CD14-positive monocyte (primary cell): ENCODE results near the gene TBL1XR1. TPM values are rescaled to one million over a fixed set of nuclear protein-coding genes. Genes with fewer than 3 reads are reported as not detected.

Experiments
- DNase-seq, 3 donors: peaks; one replicate each; pipeline ENCODE4 v3.0.0-alpha.2; 2011 to 2022
- H2AFZ ChIP-seq: 2 replicates; pipeline ENCODE4 v1.6.0; 2012; ENCODE audit warnings: mild to moderate bottlenecking, low read depth, low read length, inconsistent platforms; ENCODE audit not compliant: insufficient read depth, poor library complexity, severe bottlenecking
- H3K27ac ChIP-seq, 2 donors: 1 replicate in 1 of 2; 2 replicates in 1 of 2; pipeline ENCODE4 v1.5.1; 2012 to 2013; ENCODE audit warnings: low read length in 2 of 2, control low read depth in 1 of 2, inconsistent platforms in 1 of 2, low read depth in 1 of 2, mild to moderate bottlenecking in 1 of 2
- H3K27me3 ChIP-seq, 2 donors: one replicate each; pipeline versions ENCODE4 v1.6.0 to v1.6.1; 2011 to 2013; ENCODE audit warnings: low read length in 2 of 2; ENCODE audit not compliant: control insufficient read depth in 2 of 2, insufficient read depth in 2 of 2
- H3K36me3 ChIP-seq, 2 donors: replicated peaks in 1 of 2; 1 replicate in 1 of 2; 2 replicates in 1 of 2; pipeline versions ENCODE4 v1.5.1 to v1.6.1; 2012 to 2013; ENCODE audit warnings: low read length in 2 of 2, control low read depth in 1 of 2, inconsistent platforms in 1 of 2, mild to moderate bottlenecking in 1 of 2; ENCODE audit not compliant: insufficient read depth in 2 of 2, control insufficient read depth in 1 of 2
- H3K4me1 ChIP-seq, 2 donors: 1 replicate in 1 of 2; 2 replicates in 1 of 2; pipeline versions ENCODE4 v1.5.1 to v1.6.1; 2012 to 2013; ENCODE audit warnings: low read length in 2 of 2, control low read depth in 1 of 2, inconsistent platforms in 1 of 2, mild to moderate bottlenecking in 1 of 2, moderate library complexity in 1 of 2; ENCODE audit not compliant: insufficient read depth in 2 of 2, control insufficient read depth in 1 of 2
- H3K4me2 ChIP-seq: replicated peaks from 2 replicates; pipeline ENCODE3; 2012; ENCODE audit warnings: low read length, moderate library complexity, mild to moderate bottlenecking; ENCODE audit not compliant: poor library complexity, severe bottlenecking; ENCODE audit errors: extremely low read depth
- H3K4me3 ChIP-seq, 3 experiments: fragments of 200-600 bp in 1 of 3; sonication (generic) in 1 of 3; replicated peaks in 1 of 3; 1 replicate in 2 of 3; 2 replicates in 1 of 3; pipeline ENCODE4 v1.5.1; 2011 to 2013; ENCODE audit warnings: low read length in 3 of 3, mild to moderate bottlenecking in 3 of 3, control low read depth in 2 of 3, low read depth in 2 of 3, inconsistent platforms in 1 of 3, moderate library complexity in 1 of 3
- H3K79me2 ChIP-seq: 2 replicates; pipeline ENCODE4 v1.6.0; 2012; ENCODE audit warnings: mild to moderate bottlenecking, control low read depth, inconsistent platforms, low read length, moderate library complexity; ENCODE audit not compliant: insufficient read depth
- H3K9ac ChIP-seq: 2 replicates; pipeline ENCODE4 v1.6.0; 2017; ENCODE audit warnings: low read length, mild to moderate bottlenecking; ENCODE audit not compliant: insufficient read depth, poor library complexity, severe bottlenecking
- H3K9me3 ChIP-seq, 2 donors: replicated peaks in 1 of 2; 1 replicate in 1 of 2; 2 replicates in 1 of 2; pipeline versions ENCODE4 v1.5.1 to v1.6.1; 2012 to 2013; ENCODE audit warnings: low read length in 2 of 2, control low read depth in 1 of 2; ENCODE audit not compliant: control insufficient read depth in 1 of 2, insufficient read depth in 1 of 2
- H4K20me1 ChIP-seq: 2 replicates; pipeline ENCODE4 v1.6.0; 2012; ENCODE audit warnings: mild to moderate bottlenecking, low read length, control low read depth, moderate library complexity; ENCODE audit not compliant: insufficient read depth
- H3K27ac Mint-ChIP-seq, 7 donors: one replicate each; pipeline ENCODE4 v1.8.0; 2020; ENCODE audit warnings: mild to moderate bottlenecking in 7 of 7, mixed read lengths in 7 of 7, moderate library complexity in 6 of 7, inconsistent platforms in 2 of 7
- H3K27me3 Mint-ChIP-seq, 3 donors: one replicate each; pipeline ENCODE4 v1.8.0; 2021 to 2022; ENCODE audit warnings: low read depth in 3 of 3, mild to moderate bottlenecking in 3 of 3, mixed read lengths in 3 of 3, moderate library complexity in 3 of 3, inconsistent platforms in 1 of 3
- H3K36me3 Mint-ChIP-seq, 2 donors: one replicate each; pipeline ENCODE4 v1.8.0; 2020; ENCODE audit warnings: mixed read lengths in 2 of 2, inconsistent platforms in 1 of 2, mild to moderate bottlenecking in 1 of 2
- H3K4me1 Mint-ChIP-seq: one replicate; pipeline ENCODE4 v1.8.0; 2020; ENCODE audit warnings: mild to moderate bottlenecking, mixed read lengths
- H3K4me3 Mint-ChIP-seq, 2 donors: one replicate each; pipeline ENCODE4 v1.8.0; 2020; ENCODE audit warnings: mild to moderate bottlenecking in 2 of 2, mixed read lengths in 2 of 2, moderate library complexity in 1 of 2
- H3K9me3 Mint-ChIP-seq, 7 donors: one replicate each; pipeline ENCODE4 v1.8.0; 2020 to 2022; ENCODE audit warnings: mixed read lengths in 7 of 7, mild to moderate bottlenecking in 6 of 7, moderate library complexity in 6 of 7, inconsistent platforms in 2 of 7
- WGBS: methylation state at CpG from one replicate; pipeline ENCODE4 v1.1.5; 2013; ENCODE audit warnings: missing lambda C conversion rate; ENCODE audit not compliant: insufficient coverage; 5-methylcytosine and 5-hydroxymethylcytosine counted together
- intact Hi-C, 2 donors: fragments of 100-400 bp; cut with micrococcal nuclease; formaldehyde crosslinking; loops; one replicate each; pipeline versions ENCODE4 v1.15.0 to v1.15.1; 2023
- polyA plus RNA-seq, 3 donors: library from polyadenylated mRNA; depleted of rRNA in 1 of 3; unstranded in 2 of 3; stranded (reverse) in 1 of 3; fragments of 300-500 nt in 2 of 3; fragments of >200 nt in 1 of 3; fragmentation: Illumina TruSeq in 2 of 3; gene quantifications; 1 replicate in 2 of 3; 2 replicates in 1 of 3; pipeline ENCODE4 v1.2.3, GENCODE V29; 2012 to 2021
- TF ChIP-seq, protein P1 (sequence below): fragments of 200-600 bp; IDR thresholded peaks from one replicate; pipeline ENCODE4 v1.8.0; 2022; ENCODE audit warnings: antibody characterized with exemption, mild to moderate bottlenecking

TBL1XR1 gene
- polyA plus RNA-seq, 3 donors: 10.2 to 20.4 (median 18.3) TPM

DNA sequence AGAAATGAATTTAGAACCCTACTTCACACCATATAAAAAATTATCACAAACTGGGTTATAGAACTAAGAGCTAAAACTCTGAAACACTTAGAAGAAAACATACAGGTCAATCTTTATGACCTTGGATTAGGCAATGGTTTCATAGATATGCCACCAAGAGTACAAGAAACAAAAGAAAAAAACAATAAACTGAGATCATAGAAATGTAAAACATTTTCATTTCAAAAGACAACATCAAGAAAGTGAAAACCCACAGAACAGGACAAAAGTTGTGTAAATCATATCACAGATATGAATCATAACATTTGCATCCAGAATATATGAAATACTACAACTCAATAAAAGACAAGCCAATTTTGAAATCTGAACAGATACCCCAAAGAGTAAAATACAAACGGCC lies 72.4 kb downstream of the TBL1XR1 start:
- peaks cover 0 to 4% of the 10 kb centered on the region in 2 donors for H3K4me1 ChIP-seq
- no peak for DNase-seq
- no peak overlapping the region for H2AFZ ChIP-seq
- intact Hi-C loops: no loop called here
- Mint-ChIP-seq H3K4me3 (no peak overlapping the region), H3K36me3 (peaks cover 10 to 13% of the 10 kb centered on the region in 2 donors), H3K27me3 (peaks cover 0 to 3% (median 0%) of the 10 kb centered on the region in 3 donors), H3K9me3 (peaks cover 0 to 7% (median 3%) of the 10 kb centered on the region in 7 donors), H3K4me1 (peaks cover 26% of the 10 kb centered on the region), H3K27ac (no peak overlapping the region)
- H3K4me3 ChIP-seq: no peak overlapping the region
- H3K79me2 ChIP-seq: peaks cover 100% of the 10 kb centered on the region
- H3K27me3 ChIP-seq: no peaks in the 10 kb centered on the region
- no CpG with 5 or more reads among the region's 1 CpG for WGBS
- peaks cover 0 to 5% of the 10 kb centered on the region in 2 donors for H3K36me3 ChIP-seq
- no peak overlapping the region for H3K9ac ChIP-seq
- TF ChIP-seq, protein P1, sequence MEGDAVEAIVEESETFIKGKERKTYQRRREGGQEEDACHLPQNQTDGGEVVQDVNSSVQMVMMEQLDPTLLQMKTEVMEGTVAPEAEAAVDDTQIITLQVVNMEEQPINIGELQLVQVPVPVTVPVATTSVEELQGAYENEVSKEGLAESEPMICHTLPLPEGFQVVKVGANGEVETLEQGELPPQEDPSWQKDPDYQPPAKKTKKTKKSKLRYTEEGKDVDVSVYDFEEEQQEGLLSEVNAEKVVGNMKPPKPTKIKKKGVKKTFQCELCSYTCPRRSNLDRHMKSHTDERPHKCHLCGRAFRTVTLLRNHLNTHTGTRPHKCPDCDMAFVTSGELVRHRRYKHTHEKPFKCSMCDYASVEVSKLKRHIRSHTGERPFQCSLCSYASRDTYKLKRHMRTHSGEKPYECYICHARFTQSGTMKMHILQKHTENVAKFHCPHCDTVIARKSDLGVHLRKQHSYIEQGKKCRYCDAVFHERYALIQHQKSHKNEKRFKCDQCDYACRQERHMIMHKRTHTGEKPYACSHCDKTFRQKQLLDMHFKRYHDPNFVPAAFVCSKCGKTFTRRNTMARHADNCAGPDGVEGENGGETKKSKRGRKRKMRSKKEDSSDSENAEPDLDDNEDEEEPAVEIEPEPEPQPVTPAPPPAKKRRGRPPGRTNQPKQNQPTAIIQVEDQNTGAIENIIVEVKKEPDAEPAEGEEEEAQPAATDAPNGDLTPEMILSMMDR: no peak
- H4K20me1 ChIP-seq: peaks cover 88% of the 10 kb centered on the region
- H3K9me3 ChIP-seq: no peaks in the 10 kb centered on the region
- no peak overlapping the region for H3K4me2 ChIP-seq
- H3K27ac ChIP-seq: no peak overlapping the region

DNA sequence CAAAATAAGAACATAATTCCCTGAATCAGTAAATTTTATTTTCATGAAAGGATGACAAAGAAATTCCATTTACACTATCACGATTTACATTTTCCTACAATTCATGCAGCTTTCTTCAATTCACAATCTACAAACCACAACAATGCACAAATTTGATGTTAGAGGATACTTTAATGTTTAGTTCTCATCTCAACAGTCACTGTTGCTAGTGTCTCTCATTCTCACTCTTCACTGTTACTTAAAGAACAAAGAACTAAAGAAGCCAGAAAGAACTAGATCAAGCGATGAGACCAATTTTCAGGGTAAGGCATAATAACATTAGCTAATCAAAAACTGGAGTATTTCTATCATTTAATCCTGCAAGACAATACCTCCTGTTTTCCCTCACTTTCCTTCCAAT lies 73.5 kb downstream of the TBL1XR1 start:
- Mint-ChIP-seq H3K4me3 (no peak overlapping the region), H3K27me3 (peaks cover 0 to 3% (median 0%) of the 10 kb centered on the region in 3 donors), H3K36me3 (peaks cover 10 to 13% of the 10 kb centered on the region in 2 donors), H3K4me1 (peaks cover 21% of the 10 kb centered on the region), H3K9me3 (peaks cover 0 to 7% (median 3%) of the 10 kb centered on the region in 7 donors), H3K27ac (no peak overlapping the region)
- DNase-seq: no peak
- Histone ChIP-seq H3K79me2 (peaks cover 100% of the 10 kb centered on the region), H3K36me3 (peaks cover 0 to 5% of the 10 kb centered on the region in 2 donors), H3K27ac (no peak overlapping the region), H3K4me1 (peaks cover 0 to 4% of the 10 kb centered on the region in 2 donors), H3K4me3 (no peak overlapping the region), H3K4me2 (no peak overlapping the region), H3K9me3 (no peaks in the 10 kb centered on the region), H3K9ac (no peak overlapping the region), H2AFZ (no peak overlapping the region), H4K20me1 (peaks cover 89% of the 10 kb centered on the region), H3K27me3 (no peaks in the 10 kb centered on the region)
- intact Hi-C loops: no loop called here
- no CpG with 5 or more reads among the region's 2 CpGs for WGBS
- TF ChIP-seq, protein P1: no peak
